T-helper 2 cell treated with Interferon-gamma antibody and Interleukin-4, amounts not matched to agents 100 ng/mL and 5 ng/mL, for 36 hours (primary cell): ENCODE results near the gene CMTM4. TPM values are rescaled to one million over a fixed set of nuclear protein-coding genes. Genes with fewer than 3 reads are reported as not detected.
"Not testable (repeated sequence)": the region's sequence is repeated elsewhere in the genome, so short reads cannot be mapped to it uniquely, and the experiment has no call there.

Experiments
- intact Hi-C: fragments of 100-400 bp; cut with micrococcal nuclease; formaldehyde crosslinking; loops from one replicate; pipeline ENCODE4 v1.15.1; 2023
- total RNA-seq: library from RNA; stranded (reverse); gene quantifications from 2 replicates; pipeline ENCODE4 v1.2.3, GENCODE V29; 2022

Gene CMTM4
- total RNA-seq, 1 donor from 2014 or later = 0.80 TPM

- intact Hi-C loops = no loop called here
Measured at GRCh38 chr16:66596986-66597848, 99.3 kb downstream of the CMTM4 start.

GRCh38 chr16:66596559-66596958 lies 100.0 kb downstream of the CMTM4 start:
- intact Hi-C loops = not testable (repeated sequence)

GRCh38 chr16:66594739-66595138 lies 101.8 kb downstream of the CMTM4 start:
- intact Hi-C loops = no loop called here

GRCh38 chr16:66592814-66593213 lies 103.7 kb downstream of the CMTM4 start:
- intact Hi-C loops = no loop called here

GRCh38 chr16:66592241-66592640 lies 104.3 kb downstream of the CMTM4 start:
- intact Hi-C loops = no loop called here

- intact Hi-C loops = no loop called here
Measured at GRCh38 chr16:66591018-66591417, 105.5 kb downstream of the CMTM4 start.

DNA sequence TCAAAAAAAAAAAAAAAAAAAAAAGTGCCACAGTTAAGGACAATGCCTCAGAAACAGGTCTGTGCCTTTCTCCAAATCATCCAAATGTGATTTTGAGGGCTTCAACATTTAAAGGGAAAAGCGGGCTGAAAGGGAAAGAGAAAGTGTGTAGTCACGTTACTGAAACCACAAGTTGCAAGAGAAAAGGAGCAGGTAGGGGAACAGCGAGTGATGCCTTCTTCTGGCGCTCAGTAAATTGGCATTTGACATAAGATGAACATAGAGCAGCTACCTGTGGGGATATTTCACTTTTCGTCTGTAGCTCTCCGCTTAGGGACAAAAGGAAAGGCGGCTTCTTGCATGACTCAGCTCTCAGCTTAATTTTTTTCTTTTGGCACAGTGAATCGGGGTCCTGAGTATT lies 106.2 kb downstream of the CMTM4 start:
- intact Hi-C loops = loop anchor here (1.0 kb wide), 1 partner anchor 14 kb away; the partner anchor contains the start of gene CMTM3

- intact Hi-C loops = loop anchor here (1.0 kb wide), 3 partner anchors 65 to 183 kb away; no protein-coding TSS in a partner anchor
Measured at GRCh38 chr16:66588981-66589713, 107.4 kb downstream of the CMTM4 start.

- intact Hi-C loops = no loop called here
Measured at GRCh38 chr16:66587881-66588600, 108.5 kb downstream of the CMTM4 start.

- intact Hi-C loops = no loop called here
Measured at GRCh38 chr16:66585481-66586239, 110.9 kb downstream of the CMTM4 start.

- intact Hi-C loops = no loop called here
Measured at GRCh38 chr16:66581246-66581952, 115.1 kb downstream of the CMTM4 start.

DNA sequence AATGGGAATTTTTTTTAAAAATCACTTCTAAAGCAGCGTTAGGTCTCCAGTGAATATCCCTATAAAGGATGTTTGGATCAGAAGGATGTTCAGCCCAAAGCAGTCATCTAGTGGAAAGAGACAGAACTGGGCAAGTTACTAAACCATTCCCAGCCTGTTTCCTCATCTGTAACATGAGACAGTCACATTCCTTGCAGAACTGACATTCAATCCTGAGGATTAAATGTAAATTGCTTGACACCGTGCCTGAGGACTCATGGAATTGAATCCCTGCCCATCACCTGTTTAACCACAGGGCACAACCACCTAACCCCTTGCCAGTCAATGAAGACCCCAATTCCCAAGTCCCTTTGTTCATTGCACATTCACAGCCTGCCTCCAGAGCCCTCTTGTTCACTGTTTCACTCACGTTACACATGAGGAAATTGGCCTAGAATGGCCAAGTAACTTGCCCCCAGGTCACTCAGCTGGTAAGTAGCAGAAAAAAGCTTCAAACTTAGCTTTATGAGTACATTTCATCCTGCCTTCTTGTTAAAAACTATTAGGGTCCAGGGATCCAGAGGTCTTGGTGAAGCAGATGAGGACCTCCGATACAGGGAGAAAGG lies 115.8 kb downstream of the CMTM4 start:
- intact Hi-C loops = no loop called here

DNA sequence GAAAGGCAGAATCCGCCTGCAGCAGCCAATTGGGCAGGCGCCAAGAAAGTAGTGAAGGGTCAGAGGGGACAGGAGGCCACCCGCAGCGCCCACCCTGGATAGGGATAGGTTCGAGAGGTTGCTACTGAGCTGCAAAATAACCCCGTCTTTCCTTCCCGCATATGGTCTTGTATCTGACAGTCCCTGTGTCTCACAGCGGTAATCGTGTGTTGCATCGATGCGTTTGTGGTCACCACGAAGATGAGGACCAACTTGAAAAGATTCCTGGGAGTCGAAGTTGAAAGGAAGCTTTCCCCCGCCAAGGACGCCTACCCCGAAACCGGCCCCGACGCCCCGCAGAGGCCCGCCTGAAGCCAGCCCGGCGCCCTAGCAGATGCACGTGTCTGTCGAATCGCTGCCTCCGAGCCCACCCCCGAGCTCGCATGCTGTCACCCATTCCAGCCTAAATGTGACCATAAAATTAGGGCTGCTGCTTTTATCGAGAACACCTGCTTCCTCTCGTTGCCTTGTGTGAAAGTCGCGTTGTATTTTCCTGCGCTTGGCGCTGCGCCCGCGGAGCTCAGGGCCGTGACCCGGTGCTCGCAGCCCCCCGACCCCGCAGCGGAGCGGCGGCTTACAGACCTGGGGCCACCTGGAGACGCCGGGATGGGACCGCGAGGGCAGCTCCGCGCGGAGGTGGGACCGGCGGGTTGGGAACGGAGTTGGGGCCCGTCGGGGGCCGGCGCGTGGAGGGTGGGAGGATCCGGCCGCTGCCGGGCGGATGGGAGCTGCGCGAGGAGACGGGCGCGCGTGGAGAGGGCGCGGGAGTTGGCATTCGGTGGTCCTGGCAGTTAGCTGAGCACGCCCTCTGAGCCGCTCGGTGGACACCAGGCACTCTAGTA lies 117.7 kb downstream of the CMTM4 start, which contains the start of gene CMTM2:
TSS of gene CMTM2 (plus strand) at position 813 of the 881 bp plus-strand sequence. CDS start 145 bp downstream, outside the sequence.
- intact Hi-C loops = no loop called here

GRCh38 chr16:66576296-66576695 lies 120.2 kb downstream of the CMTM4 start:
- intact Hi-C loops = no loop called here

DNA sequence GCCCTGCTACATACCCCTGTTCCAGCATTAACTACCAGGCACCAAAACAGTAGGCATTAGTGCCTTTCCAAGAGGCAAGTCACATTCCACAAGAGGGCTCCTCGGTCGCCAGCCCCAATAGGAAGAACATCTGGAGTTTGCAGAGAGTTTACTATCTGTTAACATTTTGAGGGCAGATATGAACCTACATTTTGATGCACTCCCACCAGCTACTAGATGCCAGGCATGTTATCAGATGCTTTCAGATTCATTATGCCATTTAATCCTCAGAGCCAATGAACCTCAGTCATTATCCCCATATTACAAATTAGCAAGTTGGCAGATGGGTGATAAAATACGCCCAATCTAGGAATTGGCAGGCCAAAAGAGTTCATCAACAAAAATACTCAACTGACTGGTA lies 121.5 kb downstream of the CMTM4 start:
- intact Hi-C loops = no loop called here

GRCh38 chr16:66574531-66574930 lies 122.0 kb downstream of the CMTM4 start:
- intact Hi-C loops = no loop called here

GRCh38 chr16:66574081-66574480 lies 122.5 kb downstream of the CMTM4 start:
- intact Hi-C loops = no loop called here

- intact Hi-C loops = no loop called here
Measured at GRCh38 chr16:66572356-66572755, 124.2 kb downstream of the CMTM4 start.
